ENCODE data around the gene IQSEC1.

Gene IQSEC1

GRCh38 chr3:12979947-12980487 is 93.2 kb downstream of the IQSEC1 start:
- no peak for DNase-seq

GRCh38 chr3:12979151-12979946 is 93.9 kb downstream of the IQSEC1 start:
- DNase-seq, result no peak

GRCh38 chr3:12978682-12979081 is 94.5 kb downstream of the IQSEC1 start:
- DNase-seq, result no peak

DNA sequence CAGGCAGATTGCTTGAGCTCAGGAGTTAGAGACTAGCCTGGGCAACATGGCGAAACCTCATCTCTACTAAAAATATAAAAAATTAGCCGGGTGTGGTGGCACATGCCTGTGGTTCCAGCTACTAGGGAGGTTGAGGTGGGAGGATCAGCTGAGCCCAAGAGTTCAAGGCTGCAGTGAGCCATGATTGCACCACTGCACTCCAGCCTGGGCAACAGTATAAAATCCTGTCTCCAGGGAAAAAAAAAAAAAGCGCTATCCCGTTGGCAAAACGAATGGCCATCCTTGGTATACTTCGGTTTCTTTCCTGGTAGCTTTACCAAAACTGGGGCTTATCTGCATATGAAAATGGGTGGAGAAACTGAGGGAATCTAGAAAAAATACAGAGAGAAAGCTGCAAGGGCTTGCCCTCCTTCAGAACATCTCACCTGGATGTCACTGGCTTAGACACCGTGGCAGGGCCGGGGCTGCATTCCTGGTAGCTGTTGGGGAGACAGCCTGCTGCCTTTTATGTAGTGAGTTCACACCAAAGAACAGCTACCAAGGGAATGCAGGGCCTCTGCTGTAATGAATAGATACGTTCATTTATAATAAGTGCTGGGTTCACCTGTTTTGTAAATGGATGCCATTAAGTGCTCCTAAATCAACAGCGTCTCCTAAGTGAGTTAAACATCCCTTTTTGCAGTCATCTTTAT is 96.0 kb downstream of the IQSEC1 start:
- DNase-seq, result no peak

- DNase-seq, result no peak
Measured at GRCh38 chr3:12975748-12976522, 97.3 kb downstream of the IQSEC1 start.

DNA sequence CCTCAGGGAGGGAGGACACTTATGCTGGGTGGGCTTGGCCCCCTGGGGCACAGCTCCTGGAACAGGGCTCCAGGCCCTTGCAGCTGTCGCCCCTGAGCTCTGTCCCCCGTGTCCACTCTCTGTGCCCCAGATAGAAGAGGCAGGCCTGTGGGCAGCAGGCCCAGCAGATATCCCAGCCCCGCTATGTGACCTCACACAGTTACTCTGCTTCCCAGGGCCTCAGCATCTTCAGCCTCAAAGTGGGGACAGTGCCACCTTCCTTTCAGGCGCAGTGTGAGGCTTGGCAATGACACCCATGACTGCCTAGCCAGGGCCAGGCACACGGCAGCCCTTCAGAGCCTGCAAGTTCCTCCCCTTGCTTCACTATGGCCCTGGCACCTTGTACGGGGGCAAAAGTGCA is 98.4 kb downstream of the IQSEC1 start:
- DNase-seq, result no peak

DNA sequence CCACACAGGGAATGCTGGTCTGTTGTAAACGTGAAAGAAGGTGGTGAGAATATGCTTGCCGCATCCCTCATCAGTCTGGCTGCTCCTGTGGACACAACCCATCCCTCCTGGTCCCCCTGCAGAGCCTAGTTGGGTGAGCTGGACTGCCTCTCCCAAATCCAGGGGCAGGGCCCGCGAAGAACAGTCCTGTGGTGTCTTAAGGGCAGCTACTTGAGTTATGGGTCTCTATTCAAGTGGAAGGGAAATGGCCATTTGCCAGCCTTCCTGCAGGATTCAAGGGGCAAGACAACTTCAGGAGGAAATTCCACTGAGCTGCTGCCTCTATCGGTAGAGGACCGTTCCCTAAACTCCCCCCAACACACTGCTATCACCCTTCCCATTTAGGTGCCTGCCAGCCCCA is 98.9 kb downstream of the IQSEC1 start:
- DNase-seq, result no peak

DNA sequence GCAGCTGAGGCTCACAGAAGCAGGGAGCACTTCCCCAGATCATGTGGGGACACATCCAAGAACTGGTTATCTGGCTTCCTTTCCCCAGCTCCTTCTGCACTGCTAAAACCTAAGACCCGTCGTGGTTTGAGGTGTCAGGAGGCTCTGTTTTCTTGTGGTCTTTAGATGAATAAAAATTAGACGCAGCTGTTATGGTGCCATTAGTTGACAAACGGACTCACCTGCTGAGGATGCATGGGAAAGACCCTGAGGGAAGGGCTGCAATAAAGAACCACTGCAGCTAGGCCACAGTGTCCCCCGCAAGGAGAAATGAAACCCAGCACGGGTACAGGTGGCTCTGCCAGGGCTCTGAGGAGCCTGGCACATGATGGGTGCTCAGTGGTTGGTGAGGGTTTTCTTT is 99.4 kb downstream of the IQSEC1 start:
- no peak for DNase-seq

GRCh38 chr3:12972781-12973702 is 100.2 kb downstream of the IQSEC1 start:
- no peak for DNase-seq

- DNase-seq, result no peak
Measured at GRCh38 chr3:12972043-12972442, 101.2 kb downstream of the IQSEC1 start.

GRCh38 chr3:12970684-12971083 is 102.5 kb downstream of the IQSEC1 start:
- no peak for DNase-seq

- DNase-seq, result no peak
Measured at GRCh38 chr3:12969486-12969885, 103.7 kb downstream of the IQSEC1 start.

GRCh38 chr3:12968541-12968940 is 104.7 kb downstream of the IQSEC1 start:
- DNase-seq, result no peak

DNA sequence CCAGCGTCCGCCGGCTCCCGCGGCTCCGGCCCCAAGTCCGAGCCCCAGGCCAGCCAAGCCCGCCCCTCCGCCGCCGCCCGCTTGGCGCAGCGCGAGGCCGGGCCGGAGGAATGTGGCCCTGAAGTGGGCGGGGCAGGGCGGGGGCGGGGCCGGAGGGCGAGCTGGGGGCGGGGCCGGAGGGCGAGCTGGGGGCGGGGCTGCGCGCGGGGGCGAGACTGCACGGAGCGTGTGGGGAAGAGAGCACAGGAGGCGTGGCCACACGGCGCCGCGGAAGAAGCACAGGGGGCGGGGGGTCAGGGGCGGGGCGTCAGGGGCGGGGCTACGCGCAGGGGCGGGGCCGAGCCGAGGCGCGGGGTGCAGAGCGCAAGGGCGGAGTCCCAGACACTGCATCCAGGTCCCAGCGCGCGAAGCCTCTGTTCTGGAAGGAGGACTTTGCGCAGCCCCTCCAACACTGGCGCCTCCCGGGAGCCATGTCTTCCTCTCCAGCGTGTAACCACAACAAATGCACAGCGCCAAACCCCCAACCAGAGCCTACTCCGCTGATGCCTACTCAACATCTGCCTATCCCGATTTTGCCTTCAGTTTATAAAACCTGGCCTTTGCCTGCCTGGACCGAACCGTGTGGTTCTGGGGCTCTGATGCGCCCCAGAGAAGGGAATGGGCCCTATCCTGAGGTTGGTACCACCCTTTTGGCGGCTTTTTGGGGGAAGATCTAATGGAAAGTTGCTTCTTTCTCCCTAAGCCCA is 105.5 kb downstream of the IQSEC1 start:
- DNase-seq, result no peak

GRCh38 chr3:12966847-12967605 is 106.2 kb downstream of the IQSEC1 start:
- DNase-seq, result no peak

DNA sequence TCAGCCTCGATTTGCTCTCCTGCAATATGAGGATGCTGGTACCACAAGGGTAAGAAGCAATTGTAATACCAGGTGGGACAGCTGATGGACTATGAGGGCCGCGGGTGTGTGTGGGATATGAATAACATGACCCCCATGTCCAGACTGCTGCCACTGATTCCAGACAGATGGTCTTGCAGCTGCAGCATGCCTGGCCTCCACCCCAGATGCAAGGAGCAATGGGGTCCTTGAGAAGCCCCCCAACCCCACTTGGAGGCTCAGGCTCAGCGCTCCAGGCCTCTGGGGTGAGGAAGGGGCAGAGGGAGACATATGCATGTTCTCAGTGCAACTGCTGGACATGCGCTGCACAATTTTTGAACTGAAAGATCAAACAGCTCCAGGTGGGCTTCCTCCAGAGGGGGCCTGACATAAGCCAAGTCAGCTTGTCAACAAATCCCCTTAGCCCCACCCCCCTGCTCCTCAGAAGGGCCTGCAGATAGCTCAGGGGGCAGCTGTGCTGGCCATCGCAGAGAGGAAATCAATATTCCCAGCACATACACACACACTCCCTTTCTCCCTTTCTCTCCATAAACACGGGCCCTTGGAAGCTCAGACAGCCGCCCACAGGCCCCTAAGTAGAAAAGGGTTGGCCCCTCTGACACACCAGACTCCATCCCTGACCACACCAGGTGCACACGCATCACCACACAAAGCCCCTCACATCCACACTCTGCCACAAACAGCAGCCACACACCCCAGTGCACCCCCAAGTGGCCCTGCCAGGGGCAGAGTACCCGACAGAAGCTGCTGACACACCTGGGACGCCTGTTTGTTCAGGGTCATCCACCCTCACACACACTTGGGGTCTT is 107.0 kb downstream of the IQSEC1 start:
- no peak for DNase-seq

GRCh38 chr3:12964711-12965612 is 108.3 kb downstream of the IQSEC1 start:
- peak; percentile 41 for DNase-seq

DNA sequence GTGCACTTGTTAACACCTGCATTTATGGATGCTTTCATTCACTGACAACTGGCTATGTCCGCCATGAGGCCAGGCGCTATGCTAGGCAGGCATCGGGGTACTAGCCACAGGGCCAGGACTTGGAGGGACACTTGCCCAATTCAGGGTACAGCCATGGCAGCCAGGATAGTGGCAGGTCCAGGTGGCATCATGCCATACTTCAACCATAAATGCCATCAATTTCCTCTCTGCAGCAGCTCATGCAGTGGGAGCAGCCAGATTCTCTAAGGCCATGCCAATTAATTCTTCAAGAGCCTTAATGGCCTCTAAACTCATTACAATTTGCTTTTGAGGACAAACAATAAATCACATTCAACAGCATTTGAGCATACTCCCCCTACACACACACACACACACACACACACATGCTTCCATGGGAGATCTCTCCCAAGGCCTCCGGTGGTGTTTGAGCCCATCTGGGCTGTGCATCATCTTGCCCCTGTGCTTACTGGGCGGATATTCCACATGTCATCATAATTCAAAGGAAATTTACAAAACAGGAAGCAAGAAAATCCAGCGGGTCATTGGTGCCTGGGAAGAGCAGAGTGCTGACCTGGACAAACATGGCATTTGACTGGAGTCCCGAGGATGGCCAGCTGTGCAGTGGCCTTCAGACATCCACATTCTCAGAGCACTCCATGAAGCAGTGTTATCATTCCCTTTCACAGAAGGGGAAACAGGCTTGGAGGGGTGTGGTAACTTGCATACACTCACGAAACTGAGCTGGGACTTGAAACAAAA is 109.1 kb downstream of the IQSEC1 start:
- DNase-seq, result peak; percentile 37
